Measurements from ENCODE around the gene FGD3. TPM values are rescaled to one million over a fixed set of nuclear protein-coding genes. Genes with fewer than 3 reads are reported as not detected.

Gene FGD3
- total RNA-seq, 1 experiment from 2014 or later, result not detected

DNA sequence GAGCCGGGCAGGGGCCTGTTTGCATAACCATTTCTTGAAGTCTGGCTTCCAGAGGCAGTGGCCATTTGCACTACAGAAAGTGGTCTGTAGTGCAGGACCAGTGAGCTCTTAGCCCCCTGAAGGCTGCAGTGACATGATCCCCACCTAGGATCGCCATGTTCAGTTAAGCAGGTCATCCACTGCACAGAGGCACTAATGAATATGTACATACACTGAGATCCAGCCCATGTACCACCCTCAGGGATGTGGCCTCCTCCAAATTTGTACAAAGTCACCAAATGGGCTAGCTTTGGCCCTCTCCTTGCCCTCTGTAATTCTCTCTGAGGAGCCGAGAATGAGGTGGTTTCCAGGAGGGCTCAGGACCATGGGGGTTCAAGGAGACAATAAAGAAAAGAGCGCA is 102.9 kb downstream of the FGD3 start:
- Mint-ChIP-seq H3K27me3 (ENCODE audit: insufficient read depth, unreplicated experiment) (peaks cover 14% of the 10 kb centered on the region), H3K27ac (ENCODE audit: low read depth, unreplicated experiment) (no peak overlapping the region), H3K4me3 (ENCODE audit: unreplicated experiment) (no peak overlapping the region), H3K9me3 (ENCODE audit: unreplicated experiment) (peaks cover 1% of the 10 kb centered on the region), H3K36me3 (ENCODE audit: insufficient read depth, unreplicated experiment) (no peaks in the 10 kb centered on the region), H3K4me1 (ENCODE audit: insufficient read depth, unreplicated experiment) (no peaks in the 10 kb centered on the region)
- BruUV-seq (replicated peaks), result no TSS peak
- DNase-seq (ENCODE audit: unreplicated experiment), result no peak
- intact Hi-C loops (cut with micrococcal nuclease), result no loop called here
- CTCF ChIA-PET, result interaction anchor here (1.0 kb wide), 1 partner anchor 45 kb away, joined by 3 read pairs; no protein-coding TSS in a partner anchor
- no peak for TF ChIP-seq CTCF (IDR thresholded peaks at IDR 0.05; ENCODE audit: unreplicated experiment)
- POLR2A ChIA-PET, result no interaction called here

DNA sequence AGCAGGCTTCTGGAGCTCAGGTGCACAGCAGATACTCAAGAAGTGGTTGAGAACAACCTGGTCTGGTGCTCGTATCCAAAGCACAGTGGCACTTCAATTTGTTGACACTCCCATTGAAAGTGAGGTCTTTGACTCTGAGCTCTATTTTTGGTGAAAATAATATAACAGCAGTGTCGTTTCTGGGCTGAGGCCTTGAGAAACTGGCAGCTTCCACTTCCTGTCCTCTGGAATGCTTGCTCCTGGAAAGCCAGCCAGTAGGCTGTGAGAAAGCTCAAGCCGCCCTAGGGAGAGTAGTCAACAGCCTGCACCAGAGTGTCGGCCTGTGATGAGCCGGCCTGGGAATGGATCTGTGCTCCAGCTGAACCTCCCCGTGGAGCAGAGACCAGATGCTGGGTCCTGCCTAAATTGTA is 104.4 kb downstream of the FGD3 start:
- BruUV-seq (replicated peaks), result no TSS peak
- TF ChIP-seq CTCF (IDR thresholded peaks at IDR 0.05; ENCODE audit: unreplicated experiment), result no peak
- Mint-ChIP-seq H3K27me3 (ENCODE audit: insufficient read depth, unreplicated experiment) (peaks cover 14% of the 10 kb centered on the region), H3K36me3 (ENCODE audit: insufficient read depth, unreplicated experiment) (no peaks in the 10 kb centered on the region), H3K9me3 (ENCODE audit: unreplicated experiment) (no peaks in the 10 kb centered on the region), H3K27ac (ENCODE audit: low read depth, unreplicated experiment) (no peak overlapping the region), H3K4me1 (ENCODE audit: insufficient read depth, unreplicated experiment) (no peaks in the 10 kb centered on the region), H3K4me3 (ENCODE audit: unreplicated experiment) (no peak overlapping the region)
- POLR2A ChIA-PET, result no interaction called here
- intact Hi-C loops (cut with micrococcal nuclease), result no loop called here
- no peak for DNase-seq (ENCODE audit: unreplicated experiment)
- CTCF ChIA-PET, result interaction anchor here (0.6 to 1.1 kb wide), 2 partner anchors 46 to 351 kb away, joined by 3 to 5 read pairs; no protein-coding TSS in a partner anchor

DNA sequence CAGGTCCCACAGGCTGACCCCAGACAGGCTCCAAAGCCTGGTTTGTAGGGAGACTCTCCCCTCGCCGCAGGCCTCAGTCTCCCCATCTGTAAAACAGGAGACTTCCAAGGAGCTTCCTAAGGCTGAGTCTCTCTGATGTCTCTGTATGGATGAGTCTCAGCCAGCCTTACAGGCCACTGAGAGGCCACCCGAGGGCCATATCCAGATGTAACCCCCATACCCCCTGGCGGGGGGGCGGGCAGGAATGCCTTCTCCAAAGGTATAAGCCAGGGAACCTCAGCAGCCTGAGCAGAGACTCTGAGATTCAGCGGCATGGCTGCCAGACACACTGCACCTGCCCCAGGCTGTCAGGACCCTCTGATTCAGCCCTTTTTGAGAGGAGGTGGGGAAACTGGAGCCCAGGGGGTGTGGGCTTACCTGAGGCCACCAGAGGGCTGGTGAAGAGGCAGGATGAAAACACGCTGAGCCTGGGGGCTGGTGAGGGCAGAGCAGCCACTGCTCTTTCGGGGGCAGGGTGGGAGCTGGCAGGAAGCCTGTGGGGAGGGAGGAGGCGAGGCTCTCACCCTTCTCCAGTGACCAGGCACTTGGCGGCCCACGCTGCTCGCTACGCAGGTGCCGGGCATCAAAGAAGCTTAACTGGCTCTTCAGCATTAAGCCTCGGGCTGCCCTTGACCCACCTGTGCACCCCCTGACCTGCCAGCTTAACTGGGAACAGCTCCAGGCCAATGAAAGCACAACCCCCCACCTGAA is 105.6 kb downstream of the FGD3 start:
- peaks cover 14% of the 10 kb centered on the region for H3K27me3 Mint-ChIP-seq (ENCODE audit: insufficient read depth, unreplicated experiment)
- H3K4me3 Mint-ChIP-seq (ENCODE audit: unreplicated experiment), result no peak overlapping the region
- intact Hi-C loops (cut with micrococcal nuclease), result no loop called here
- no peaks in the 10 kb centered on the region for H3K4me1 Mint-ChIP-seq (ENCODE audit: insufficient read depth, unreplicated experiment)
- no peak overlapping the region for H3K27ac Mint-ChIP-seq (ENCODE audit: low read depth, unreplicated experiment)
- H3K9me3 Mint-ChIP-seq (ENCODE audit: unreplicated experiment), result no peaks in the 10 kb centered on the region
- ChIA-PET CTCF (interaction anchor here (0.9 to 1.2 kb wide), 2 partner anchors 50 to 492 kb away, joined by 4 to 9 read pairs; no protein-coding TSS in a partner anchor), POLR2A (interaction anchor here (1.2 kb wide), 1 partner anchor 22 kb away, joined by 3 read pairs; no protein-coding TSS in a partner anchor)
- BruUV-seq (replicated peaks), result no TSS peak
- no peaks in the 10 kb centered on the region for H3K36me3 Mint-ChIP-seq (ENCODE audit: insufficient read depth, unreplicated experiment)
- no peak for TF ChIP-seq CTCF (IDR thresholded peaks at IDR 0.05; ENCODE audit: unreplicated experiment)
- no peak for DNase-seq (ENCODE audit: unreplicated experiment)

DNA sequence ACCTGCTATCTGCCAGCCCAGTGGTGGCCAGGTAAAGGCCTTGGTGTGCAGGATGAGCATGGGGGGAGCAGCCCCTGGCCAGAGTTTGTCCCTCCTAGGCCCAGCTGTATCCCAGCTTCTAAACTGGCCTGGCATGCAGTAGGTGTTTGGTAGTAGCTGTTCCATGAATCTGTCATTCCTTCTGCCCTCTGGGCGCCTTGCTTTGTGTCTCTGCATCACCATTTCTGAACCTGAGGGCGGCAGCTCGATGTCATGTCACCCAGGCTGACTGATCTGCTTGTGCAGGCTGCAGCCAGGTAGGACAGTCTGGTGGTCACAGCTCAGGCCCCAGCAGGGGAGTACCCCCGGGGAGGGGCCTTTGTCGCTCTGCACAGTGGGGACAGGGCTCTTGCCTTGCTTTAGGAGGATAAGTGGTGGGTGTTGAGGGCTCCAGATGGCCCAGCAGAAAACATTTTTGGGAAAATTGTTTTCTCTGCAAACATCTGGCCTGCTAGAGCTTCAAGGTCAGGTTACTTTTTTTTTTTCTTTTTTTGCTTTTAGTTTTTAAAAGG is 106.5 kb downstream of the FGD3 start:
- CTCF ChIA-PET, result interaction anchor here (0.6 to 1.2 kb wide), 2 partner anchors 51 to 259 kb away, joined by 3 to 9 read pairs; no protein-coding TSS in a partner anchor
- no peak for TF ChIP-seq CTCF (IDR thresholded peaks at IDR 0.05; ENCODE audit: unreplicated experiment)

More for the DNA sequence above, 106.5 kb downstream of the FGD3 start:
- peaks cover 11% of the 10 kb centered on the region for H3K27me3 Mint-ChIP-seq (ENCODE audit: insufficient read depth, unreplicated experiment)
- no peaks in the 10 kb centered on the region for H3K36me3 Mint-ChIP-seq (ENCODE audit: insufficient read depth, unreplicated experiment)
- H3K4me3 Mint-ChIP-seq (ENCODE audit: unreplicated experiment), result no peak overlapping the region
- POLR2A ChIA-PET, result interaction anchor here (1.2 kb wide), 2 partner anchors 10 to 21 kb away, joined by 3 to 4 read pairs; no protein-coding TSS in a partner anchor
- no peak overlapping the region for H3K27ac Mint-ChIP-seq (ENCODE audit: low read depth, unreplicated experiment)
- intact Hi-C loops (cut with micrococcal nuclease), result no loop called here
- no TSS peak for BruUV-seq (replicated peaks)
- H3K4me1 Mint-ChIP-seq (ENCODE audit: insufficient read depth, unreplicated experiment), result no peaks in the 10 kb centered on the region
- H3K9me3 Mint-ChIP-seq (ENCODE audit: unreplicated experiment), result no peaks in the 10 kb centered on the region
- no peak for DNase-seq (ENCODE audit: unreplicated experiment)

All from MCF 10A (cell line).